GM19395 (cell line): Measurements from ENCODE around the gene MAG.
"Not testable (repeated sequence)": the region's sequence is repeated elsewhere in the genome, so short reads cannot be mapped to it uniquely, and the experiment has no call there.

ENCODE experiments used
- ATAC-seq: cut with Tn5 transposase; IDR thresholded peaks from one replicate; pipeline ENCODE4 v1.9.1; 2021; ENCODE audit warnings: mild to moderate bottlenecking, moderate library complexity; ENCODE audit not compliant: unreplicated experiment

MAG gene

DNA sequence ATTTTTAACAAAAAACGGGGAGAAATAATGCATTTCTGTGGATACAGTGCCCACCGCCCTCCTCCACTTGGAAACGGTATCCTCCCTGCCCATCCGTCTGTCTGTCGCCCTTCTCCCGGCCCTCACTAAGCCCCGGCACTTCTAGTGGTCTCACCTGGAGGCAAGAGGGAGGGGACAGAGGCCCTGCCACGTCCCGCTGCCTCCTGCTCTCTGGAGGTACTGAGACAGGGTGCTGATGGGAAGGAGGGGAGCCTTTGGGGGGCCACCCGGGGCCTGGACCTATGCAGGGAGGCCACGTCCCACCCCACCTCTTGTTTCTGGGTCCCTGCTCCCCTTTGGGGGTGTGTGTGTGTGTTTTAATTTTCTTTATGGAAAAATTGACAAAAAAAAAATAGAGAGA is 12.6 kb upstream of the MAG start:
- ATAC-seq: no peak

DNA sequence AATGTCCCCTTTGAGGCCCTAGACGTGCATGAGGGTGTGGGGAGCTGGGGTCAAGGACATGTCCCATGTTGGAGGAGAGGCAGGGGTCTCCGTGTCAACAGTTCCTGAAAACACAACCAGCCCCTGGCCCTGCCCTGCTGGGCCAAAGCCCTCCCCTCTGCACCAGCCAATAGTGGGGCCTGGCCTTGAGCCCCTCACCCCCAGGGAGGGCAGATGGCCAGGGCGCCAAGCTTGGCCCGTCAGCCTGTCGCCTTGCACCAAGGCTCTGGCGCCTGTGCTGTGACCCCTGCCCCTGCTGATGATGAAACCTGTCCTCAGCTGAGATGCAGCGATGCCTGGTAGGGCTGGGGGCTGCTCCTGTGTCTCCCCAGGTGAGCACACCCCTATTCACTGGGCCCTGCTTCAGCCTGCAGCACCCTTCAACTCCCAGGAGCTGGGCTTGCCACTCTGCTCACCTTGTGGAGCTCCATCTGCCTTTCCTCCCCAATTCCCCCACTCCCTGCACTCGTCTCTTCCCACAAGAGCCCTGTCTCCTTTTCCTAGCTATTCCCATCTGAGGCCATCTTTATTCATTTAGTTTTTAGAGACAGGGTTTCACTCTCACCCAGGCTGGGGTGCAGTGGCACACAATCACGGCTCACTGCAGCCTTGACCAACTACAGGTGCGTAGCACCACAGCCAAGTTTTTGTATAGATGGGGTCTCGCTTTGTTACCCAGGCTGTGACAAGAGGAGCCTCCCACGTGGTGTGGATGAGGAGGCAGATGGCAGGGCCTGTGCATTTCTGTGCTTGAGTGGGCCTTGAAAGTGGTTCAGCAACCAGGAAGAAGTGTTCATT is 11.8 kb upstream of the MAG start:
- ATAC-seq: no peak

- no peak for ATAC-seq
These were observed 10.7 kb upstream of the MAG start for GRCh38 chr19:35281303-35281702.

DNA sequence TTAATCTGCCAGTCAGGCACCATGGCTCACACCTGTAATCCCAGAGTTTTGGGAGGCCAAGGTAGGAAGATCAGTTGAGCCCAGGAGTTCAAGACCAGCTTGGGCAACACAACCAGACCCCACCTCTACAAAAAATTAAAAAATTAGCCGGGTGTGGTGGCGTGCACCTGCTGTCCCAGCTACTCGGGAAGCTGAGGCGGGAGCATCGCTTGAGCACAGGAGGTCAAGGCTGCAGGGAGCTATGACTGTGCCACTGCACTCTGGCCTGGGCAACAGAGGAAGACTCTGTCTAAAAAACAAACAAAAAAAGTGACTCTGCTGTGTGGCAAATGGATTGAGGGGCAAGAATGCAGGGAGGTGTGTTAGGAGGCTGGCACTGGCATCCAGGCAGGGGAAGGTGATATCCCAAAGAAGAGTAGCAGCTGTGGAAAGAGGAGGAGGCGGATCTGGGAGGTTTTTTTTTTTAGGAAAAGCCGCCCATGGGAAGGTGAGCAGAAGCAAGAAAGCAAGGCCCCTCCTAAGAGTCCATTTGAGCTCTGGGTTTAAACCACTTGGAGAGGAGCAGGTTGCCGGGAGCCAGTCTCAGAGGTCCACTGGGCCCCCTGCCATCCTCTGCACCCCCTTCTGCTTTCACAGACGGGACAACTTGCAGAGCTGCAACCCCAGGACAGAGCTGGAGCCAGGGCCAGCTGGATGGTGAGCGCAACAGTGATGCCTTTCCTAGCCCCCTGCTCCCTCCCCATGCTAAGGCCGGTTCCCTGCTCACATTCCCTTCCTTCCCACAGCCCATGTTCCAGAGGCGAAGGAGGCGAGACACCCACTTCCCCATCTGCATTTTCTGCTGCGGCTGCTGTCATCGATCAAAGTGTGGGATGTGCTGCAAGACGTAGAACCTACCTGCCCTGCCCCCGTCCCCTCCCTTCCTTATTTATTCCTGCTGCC is 7.5 kb upstream of the MAG start:
- no peak for ATAC-seq

- no peak for ATAC-seq
These were observed 6.9 kb upstream of the MAG start for GRCh38 chr19:35285095-35285449.

DNA sequence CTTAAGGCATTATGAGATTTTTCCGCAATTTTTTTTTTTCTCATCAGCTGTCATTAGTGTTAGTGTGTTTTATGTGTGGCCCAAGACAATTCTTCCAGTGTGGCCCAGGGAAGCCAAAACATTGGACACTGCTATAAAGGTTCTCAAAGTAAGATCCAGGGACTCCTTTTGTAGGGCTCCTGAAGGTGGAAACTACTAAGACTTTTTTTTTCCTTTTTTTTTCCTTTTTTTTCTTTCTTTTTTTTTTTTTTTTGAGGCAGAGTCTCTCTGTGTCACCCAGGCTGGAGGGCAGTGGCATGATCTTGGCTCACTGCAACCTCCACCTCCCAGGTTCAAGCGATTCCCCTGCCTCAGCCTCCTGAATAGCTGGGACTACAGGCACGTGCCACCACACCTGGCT is 6.5 kb upstream of the MAG start:
- not testable (repeated sequence) for ATAC-seq

- not testable (repeated sequence) for ATAC-seq
These were observed 5.9 kb upstream of the MAG start for GRCh38 chr19:35286101-35286500.

DNA sequence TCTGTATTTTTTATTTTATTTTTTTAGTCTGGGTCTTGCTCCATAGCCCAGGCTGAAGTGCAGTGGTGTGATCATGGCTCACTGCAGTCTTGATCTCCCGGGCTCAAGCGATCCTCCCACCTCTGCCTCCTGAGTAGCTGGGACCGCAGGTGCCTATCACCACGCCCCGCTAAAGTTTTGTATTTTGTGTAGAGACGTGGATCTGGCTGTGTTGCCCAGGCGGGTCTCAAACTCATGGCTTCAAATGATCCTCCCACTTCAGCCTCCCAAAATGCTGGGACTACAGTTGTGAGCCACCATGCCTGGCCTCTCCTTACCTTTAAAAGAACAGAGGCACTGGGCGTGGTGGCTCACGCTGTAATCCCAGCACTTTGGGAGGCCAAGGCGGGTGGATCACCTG is 4.2 kb upstream of the MAG start:
- no peak for ATAC-seq

- no peak for ATAC-seq
These were observed 3.6 kb upstream of the MAG start for GRCh38 chr19:35288331-35288730.

DNA sequence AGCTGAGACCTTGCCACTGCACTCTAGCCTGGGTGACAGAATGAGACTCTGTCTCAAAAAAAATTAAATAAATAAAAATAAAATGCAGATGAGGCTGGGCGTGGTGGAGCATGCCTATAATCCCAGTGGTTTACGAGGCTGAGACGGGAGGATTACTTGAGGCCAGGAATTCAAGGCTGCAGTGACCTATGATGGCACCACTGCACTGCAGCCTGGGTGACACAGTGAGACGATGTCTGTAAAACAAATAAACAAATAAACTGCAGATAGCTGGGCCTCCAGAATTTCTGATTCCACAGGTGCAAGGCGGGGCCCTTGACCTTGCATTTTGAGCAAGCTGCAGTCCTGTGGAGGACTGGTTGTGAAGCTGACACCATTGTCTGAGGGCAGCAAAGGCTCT is 3.1 kb upstream of the MAG start:
- ATAC-seq: no peak

DNA sequence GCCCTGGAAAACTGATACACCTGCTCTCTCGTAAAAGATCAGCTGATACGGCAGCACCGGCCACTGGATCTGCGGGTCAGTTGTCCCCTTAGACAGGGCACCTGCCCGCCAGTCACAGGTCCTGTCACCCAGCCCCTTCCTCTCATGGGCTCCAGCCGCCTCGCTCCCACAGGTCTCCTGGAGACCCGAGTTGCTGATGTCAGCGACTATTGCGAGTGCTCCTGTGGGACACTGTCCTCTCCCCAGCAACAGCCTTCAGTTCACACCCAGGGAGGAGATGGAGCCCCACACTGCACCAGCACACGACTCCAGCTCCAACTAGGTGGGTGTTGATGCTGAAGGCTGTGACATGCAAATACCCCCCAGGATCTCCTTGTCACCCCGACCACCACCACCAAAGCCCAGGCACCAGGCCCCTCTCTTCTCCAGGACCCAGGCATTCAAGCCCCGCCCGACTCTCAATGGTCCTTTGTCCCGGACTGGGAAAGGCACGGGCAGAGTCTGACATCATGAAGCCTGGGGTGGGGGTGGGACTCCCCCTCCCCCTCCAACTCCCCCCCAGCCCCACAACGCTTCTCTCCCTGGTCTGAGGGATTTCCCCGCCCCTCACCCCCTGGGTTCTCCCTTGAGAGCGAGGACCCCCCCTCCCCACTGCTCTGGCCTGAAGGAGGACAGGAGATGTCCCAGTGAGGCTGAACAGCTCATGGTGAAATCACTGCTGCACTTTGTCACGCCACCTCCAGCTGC is 1.4 kb upstream of the MAG start:
- no peak for ATAC-seq

- no peak for ATAC-seq
These were observed 702 bp upstream of the MAG start for GRCh38 chr19:35291259-35291658.

DNA sequence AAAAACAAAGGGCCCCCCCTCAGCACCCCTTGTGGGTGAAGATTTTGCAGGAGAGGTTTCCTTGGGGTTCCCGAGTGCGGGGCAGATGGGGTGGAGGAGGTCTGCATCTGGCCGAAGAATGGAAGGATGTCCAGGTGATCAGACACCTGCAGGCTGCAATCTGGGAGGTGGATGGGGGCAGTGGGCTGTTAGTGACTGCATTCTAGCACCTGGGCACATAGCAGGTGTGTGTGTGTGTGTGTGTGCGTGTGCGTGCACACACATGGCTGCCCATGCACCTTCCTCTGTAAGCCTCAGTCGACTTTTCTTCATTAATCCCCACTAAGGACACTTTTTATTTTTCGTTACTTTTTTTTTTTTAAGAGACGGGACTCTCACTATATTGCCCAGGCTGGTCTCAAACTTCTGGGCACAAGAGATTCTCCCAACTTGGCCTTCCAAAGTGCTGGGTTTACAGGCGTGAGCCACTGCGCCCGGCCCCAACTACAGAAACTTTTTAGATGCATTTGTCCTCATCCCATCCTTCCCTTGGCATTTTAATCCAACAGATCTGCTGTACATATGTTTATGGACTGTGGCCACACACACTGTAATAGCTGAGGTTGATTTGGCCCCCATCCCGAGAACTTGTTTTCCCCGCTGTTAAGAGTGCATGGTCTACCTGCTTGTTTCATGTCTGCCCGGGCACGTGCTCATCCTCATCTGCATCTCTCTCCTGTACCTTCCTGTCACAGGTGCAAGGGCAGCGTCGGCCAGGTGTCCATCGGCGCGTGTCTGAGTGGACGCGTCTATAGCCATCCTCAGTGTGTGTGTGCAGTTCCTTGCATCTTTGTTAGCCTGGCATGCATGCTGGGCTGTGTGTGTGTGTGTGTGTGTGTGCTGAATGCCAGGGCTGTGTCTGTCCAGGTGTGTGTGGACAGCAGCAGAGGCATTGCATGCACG is 731 bp downstream of the MAG start:
- ATAC-seq: no peak

- ATAC-seq: no peak
These were observed 1.4 kb downstream of the MAG start for GRCh38 chr19:35293363-35293739.

DNA sequence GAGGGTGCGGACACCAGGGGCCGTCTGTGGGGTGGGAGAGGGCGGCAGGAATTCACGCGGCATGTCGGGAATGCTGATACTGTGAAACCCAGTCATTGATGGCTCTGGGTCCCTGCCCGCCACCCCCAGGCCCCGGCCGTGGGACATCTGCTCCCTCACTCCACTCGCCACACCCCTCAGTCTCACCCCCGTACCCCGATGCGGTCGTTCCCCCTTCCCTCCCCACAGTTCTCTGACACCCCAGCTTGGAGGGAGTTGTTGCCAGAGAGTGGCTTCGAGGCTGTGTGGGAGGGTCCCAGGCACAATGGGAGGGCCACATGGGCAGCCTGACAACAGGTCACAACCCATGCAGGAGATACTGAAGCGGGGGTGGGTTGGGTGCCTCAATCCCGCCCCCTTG is 1.8 kb downstream of the MAG start:
- ATAC-seq: no peak

DNA sequence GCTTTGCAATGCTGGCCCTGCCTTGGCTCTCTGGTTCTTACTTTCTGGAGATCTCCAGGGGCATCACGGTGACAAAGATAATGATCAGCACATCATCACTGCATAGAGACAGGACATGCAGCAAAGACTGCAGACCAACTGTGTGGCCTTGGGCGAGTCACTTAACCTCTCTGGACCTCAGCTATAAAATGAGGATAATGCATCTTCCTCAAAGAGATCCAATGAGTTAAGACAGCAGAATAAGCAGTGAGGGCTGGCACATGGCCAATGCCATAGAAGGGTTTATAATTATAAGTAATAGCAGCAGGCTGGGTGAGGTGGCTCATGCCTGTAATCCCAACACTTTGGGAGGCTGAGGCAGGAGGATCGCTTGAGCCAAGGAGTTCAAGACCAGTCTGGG is 2.4 kb downstream of the MAG start:
- ATAC-seq: no peak

DNA sequence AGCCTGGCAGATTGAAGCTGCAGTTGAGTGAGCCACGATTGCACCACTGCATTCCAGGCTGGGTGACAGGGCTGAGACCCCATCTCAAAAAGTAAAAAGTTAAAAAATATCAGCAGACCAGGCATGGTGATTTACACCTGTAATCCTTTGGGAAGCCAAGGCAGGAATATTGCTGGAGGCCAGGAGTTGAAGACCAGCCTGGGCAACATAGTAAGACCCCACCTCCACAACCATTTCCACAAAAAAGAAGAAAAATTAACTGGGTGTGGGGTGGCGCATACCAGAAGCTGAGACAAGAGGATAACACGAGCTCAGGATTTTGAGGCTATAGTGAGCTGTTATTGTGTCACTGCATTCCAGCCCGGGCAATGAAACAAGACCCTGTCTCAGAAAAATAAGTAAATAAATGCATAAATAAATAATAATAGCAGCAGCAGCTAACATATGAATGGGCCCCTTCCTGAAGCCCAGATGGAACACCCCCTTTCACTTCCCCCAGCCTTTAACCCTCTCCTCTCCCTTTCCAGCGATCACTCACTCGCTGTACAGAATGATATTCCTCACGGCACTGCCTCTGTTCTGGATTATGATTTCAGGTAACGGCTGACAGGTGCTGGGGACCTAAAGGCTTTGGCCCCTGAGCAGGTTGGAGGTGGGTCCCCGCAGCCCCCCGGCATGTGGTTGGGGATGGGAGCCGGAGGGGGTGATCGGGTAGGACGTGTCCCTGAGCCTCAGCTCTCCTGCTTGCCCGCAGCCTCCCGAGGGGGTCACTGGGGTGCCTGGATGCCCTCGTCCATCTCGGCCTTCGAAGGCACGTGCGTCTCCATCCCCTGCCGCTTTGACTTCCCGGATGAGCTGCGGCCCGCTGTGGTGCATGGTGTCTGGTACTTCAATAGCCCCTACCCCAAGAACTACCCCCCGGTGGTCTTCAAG is 3.2 kb downstream of the MAG start:
- ATAC-seq: no peak

GRCh38 chr19:35295792-35296462 is 4.0 kb downstream of the MAG start:
- no peak for ATAC-seq
